HG02884 (cell line): ENCODE results near the gene ABHD12B.
"Not testable (repeated sequence)": the region's sequence is repeated elsewhere in the genome, so short reads cannot be mapped to it uniquely, and the experiment has no call there.

Experiments used
- ATAC-seq: cut with Tn5 transposase; IDR thresholded peaks from one replicate; pipeline ENCODE4 v1.9.1; 2021; ENCODE audit warnings: mild to moderate bottlenecking, moderate library complexity; ENCODE audit not compliant: unreplicated experiment

The ABHD12B gene

GRCh38 chr14:50932156-50932555 is 60.3 kb downstream of the ABHD12B start:
- no peak for ATAC-seq

- ATAC-seq = no peak
Measured at GRCh38 chr14:50932592-50933495, 61.0 kb downstream of the ABHD12B start.

- no peak for ATAC-seq
Measured at GRCh38 chr14:50935126-50936015, 63.5 kb downstream of the ABHD12B start.

- no peak for ATAC-seq
Measured at GRCh38 chr14:50936016-50936340, 64.1 kb downstream of the ABHD12B start.

GRCh38 chr14:50936882-50937281 is 65.0 kb downstream of the ABHD12B start:
- no peak for ATAC-seq

- no peak for ATAC-seq
Measured at GRCh38 chr14:50937325-50937724, 65.5 kb downstream of the ABHD12B start.

- ATAC-seq = no peak
Measured at GRCh38 chr14:50937800-50938199, 65.9 kb downstream of the ABHD12B start.

GRCh38 chr14:50941151-50941550 is 69.3 kb downstream of the ABHD12B start:
- ATAC-seq = no peak

- ATAC-seq = not testable (repeated sequence)
Measured at GRCh38 chr14:50941638-50942037, 69.8 kb downstream of the ABHD12B start.

- ATAC-seq = no peak
Measured at GRCh38 chr14:50943261-50943942, 71.5 kb downstream of the ABHD12B start.

GRCh38 chr14:50943943-50944646 is 72.2 kb downstream of the ABHD12B start, which contains the start of gene PYGL:
TSS of gene PYGL (minus strand) at chr14:50944483. CDS start at chr14:50944403, 80 bp downstream.
- no peak for ATAC-seq

- ATAC-seq = no peak
Measured at GRCh38 chr14:50944647-50945413, 73.0 kb downstream of the ABHD12B start.

GRCh38 chr14:50946234-50946935 is 74.5 kb downstream of the ABHD12B start:
- ATAC-seq = no peak

GRCh38 chr14:50947446-50947845 is 75.6 kb downstream of the ABHD12B start:
- ATAC-seq = no peak

- ATAC-seq = no peak
Measured at GRCh38 chr14:50948205-50948604, 76.4 kb downstream of the ABHD12B start.

GRCh38 chr14:50951032-50951431 is 79.2 kb downstream of the ABHD12B start:
- no peak for ATAC-seq

GRCh38 chr14:50953502-50953901 is 81.6 kb downstream of the ABHD12B start:
- ATAC-seq = no peak
